ENCODE data around the gene HOXD13.

The HOXD13 gene

GRCh38 chr2:176091329-176092258, 927 bp upstream of the HOXD13 start:
- FAIRE-seq (no peak), DNase-seq (ENCODE audit: insufficient read length, low spot score) (no peak)
- TF ChIP-seq, protein P1, sequence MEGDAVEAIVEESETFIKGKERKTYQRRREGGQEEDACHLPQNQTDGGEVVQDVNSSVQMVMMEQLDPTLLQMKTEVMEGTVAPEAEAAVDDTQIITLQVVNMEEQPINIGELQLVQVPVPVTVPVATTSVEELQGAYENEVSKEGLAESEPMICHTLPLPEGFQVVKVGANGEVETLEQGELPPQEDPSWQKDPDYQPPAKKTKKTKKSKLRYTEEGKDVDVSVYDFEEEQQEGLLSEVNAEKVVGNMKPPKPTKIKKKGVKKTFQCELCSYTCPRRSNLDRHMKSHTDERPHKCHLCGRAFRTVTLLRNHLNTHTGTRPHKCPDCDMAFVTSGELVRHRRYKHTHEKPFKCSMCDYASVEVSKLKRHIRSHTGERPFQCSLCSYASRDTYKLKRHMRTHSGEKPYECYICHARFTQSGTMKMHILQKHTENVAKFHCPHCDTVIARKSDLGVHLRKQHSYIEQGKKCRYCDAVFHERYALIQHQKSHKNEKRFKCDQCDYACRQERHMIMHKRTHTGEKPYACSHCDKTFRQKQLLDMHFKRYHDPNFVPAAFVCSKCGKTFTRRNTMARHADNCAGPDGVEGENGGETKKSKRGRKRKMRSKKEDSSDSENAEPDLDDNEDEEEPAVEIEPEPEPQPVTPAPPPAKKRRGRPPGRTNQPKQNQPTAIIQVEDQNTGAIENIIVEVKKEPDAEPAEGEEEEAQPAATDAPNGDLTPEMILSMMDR (IDR thresholded peaks at IDR 0.05; ENCODE audit: insufficient read depth, missing control alignments): no peak

DNA sequence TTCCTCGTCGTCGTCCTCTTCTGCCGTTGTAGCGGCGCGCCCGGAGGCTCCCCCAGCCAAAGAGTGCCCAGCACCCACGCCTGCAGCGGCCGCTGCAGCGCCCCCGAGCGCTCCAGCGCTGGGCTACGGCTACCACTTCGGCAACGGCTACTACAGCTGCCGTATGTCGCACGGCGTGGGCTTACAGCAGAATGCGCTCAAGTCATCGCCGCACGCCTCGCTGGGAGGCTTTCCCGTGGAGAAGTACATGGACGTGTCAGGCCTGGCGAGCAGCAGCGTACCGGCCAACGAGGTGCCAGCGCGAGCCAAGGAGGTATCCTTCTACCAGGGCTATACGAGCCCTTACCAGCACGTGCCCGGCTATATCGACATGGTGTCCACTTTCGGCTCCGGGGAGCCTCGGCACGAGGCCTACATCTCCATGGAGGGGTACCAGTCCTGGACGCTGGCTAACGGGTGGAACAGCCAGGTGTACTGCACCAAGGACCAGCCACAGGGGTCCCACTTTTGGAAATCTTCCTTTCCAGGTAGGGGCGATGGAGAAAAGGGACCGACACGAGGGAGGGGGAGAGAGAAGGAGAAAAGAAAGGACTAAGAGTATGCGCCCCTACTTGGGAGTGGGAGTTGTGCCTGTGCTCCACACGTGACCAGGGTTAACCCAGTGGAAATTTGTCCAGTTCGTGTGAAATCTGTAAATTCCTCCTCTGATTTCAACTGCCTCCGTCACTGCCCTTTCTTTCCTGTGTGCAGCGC, 800 bp downstream of the HOXD13 start:
- DNase-seq (ENCODE audit: insufficient read length, low spot score) (peak; percentile 22), FAIRE-seq (no peak)
- TF ChIP-seq, protein P1 (IDR thresholded peaks at IDR 0.05; ENCODE audit: insufficient read depth, missing control alignments): no peak

DNA sequence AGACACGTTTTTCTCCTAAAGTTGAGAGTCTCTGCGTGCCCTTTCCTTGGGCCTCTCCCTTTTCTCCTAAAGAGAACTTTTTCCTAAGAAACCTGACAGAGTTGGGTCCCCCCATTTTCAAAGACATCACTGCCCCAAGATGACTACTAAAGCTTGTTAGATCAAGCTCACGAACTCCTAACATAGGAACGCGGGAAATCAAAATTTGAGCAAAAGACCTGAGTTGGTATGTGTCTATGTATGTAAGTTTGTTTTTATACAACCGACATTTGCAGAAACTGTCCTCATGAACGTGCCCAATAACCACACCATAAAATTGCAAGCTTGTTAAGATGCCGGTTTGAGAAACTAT, 1.4 kb downstream of the HOXD13 start:
- TF ChIP-seq, protein P1 (IDR thresholded peaks at IDR 0.05; ENCODE audit: insufficient read depth, missing control alignments): no peak
- no peak for FAIRE-seq
- DNase-seq (ENCODE audit: insufficient read length, low spot score): no peak

DNA sequence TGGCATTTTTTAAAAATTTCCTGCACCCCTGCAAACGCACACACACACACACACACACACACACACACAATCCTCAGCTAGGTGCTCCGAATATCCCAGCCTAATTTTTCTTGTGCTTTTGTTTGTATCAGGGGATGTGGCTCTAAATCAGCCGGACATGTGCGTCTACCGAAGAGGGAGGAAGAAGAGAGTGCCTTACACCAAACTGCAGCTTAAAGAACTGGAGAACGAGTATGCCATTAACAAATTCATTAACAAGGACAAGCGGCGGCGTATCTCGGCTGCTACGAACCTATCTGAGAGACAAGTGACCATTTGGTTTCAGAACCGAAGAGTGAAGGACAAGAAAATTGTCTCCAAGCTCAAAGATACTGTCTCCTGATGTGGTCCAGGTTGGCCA, 1.8 kb downstream of the HOXD13 start:
- DNase-seq (ENCODE audit: insufficient read length, low spot score) (no peak), FAIRE-seq (no peak)
- TF ChIP-seq, protein P1 (IDR thresholded peaks at IDR 0.05; ENCODE audit: insufficient read depth, missing control alignments): no peak

- no peak for DNase-seq (ENCODE audit: insufficient read length, low spot score)
- no peak for FAIRE-seq
These were observed 2.9 kb downstream of the HOXD13 start for GRCh38 chr2:176095421-176095820.

DNA sequence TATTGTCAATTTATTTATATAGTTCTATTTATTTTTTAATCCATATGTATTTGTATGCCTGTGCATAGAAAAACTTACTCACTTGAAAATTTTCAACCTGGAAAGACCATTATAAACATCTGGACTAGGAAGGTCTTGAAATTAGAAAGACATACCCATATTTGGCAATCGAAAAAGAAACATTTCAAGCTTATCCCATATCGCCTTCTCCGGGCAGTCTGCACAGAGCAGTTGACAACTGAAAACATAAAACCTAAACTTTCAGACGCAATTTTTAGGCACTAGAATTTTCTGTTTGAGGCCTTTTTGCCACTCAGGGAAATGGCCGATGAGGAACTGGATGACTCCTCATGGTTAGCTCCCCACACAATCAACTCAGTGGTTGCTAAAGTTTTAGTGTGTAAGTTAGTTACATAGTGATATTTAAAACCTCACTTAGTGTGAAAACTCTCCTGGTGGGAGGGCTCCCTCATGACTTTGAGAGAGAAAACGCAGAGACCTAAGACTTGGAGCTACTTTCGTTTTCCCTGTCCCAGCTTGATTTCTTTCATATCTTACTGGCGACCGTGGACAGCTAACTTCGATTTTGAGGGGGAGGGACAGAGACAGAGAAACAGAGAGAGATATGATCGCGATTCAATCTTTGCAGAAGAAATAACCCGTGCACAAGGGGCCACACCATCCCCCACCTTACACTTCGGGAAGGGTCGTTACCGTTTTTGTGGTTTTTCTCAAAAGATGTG, 3.9 kb downstream of the HOXD13 start:
- DNase-seq (ENCODE audit: insufficient read length, low spot score) (no peak), FAIRE-seq (no peak)
- TF ChIP-seq, protein P1 (IDR thresholded peaks at IDR 0.05; ENCODE audit: insufficient read depth, missing control alignments): no peak

More at GRCh38 chr2:176095421-176095820, 2.9 kb downstream of the HOXD13 start:
- TF ChIP-seq, protein P1 (IDR thresholded peaks at IDR 0.05; ENCODE audit: insufficient read depth, missing control alignments): no peak
